Mesothelial cell of epicardium (in vitro differentiated cells): Measurements from ENCODE around the gene TK1. TPM values are rescaled to one million over a fixed set of nuclear protein-coding genes. Genes with fewer than 3 reads are reported as not detected.
A peak's percentile ranks its signal among the peaks of the same experiment; 100 is the strongest.

Experiments
- DNase-seq, 2 experiments: peaks; one replicate each; pipeline ENCODE4 v3.0.0; 2021; ENCODE audit warnings: low spot score in 2 of 2; ENCODE audit not compliant: unreplicated experiment in 2 of 2
- H3K27ac Mint-ChIP-seq: 2 replicates; pipeline ENCODE4 v1.8.0; 2021; ENCODE audit warnings: mixed read lengths
- H3K27me3 Mint-ChIP-seq: 2 replicates; pipeline ENCODE4 v1.8.0; 2021; ENCODE audit warnings: low read depth, mixed read lengths
- H3K36me3 Mint-ChIP-seq: 2 replicates; pipeline ENCODE4 v1.8.0; 2021; ENCODE audit warnings: mixed read lengths
- H3K4me1 Mint-ChIP-seq: 2 replicates; pipeline ENCODE4 v1.8.0; 2021; ENCODE audit warnings: mixed read lengths
- H3K4me3 Mint-ChIP-seq: 2 replicates; pipeline ENCODE4 v1.8.0; 2021; ENCODE audit warnings: mild to moderate bottlenecking, moderate library complexity, mixed read lengths
- H3K9me3 Mint-ChIP-seq: 2 replicates; pipeline ENCODE4 v1.8.0; 2021; ENCODE audit warnings: mixed read lengths
- total RNA-seq: library from RNA; stranded (reverse); gene quantifications from 3 replicates; pipeline ENCODE4 v1.2.1, GENCODE V29; 2021
- TF ChIP-seq, protein P1 (sequence below): fragments of 200-600 bp; sonication (generic); IDR thresholded peaks from one replicate; pipeline ENCODE4 v1.5.0; 2021; ENCODE audit warnings: antibody characterized with exemption; ENCODE audit not compliant: unreplicated experiment

The TK1 gene
- total RNA-seq, 1 donor from 2014 or later: 23.3 TPM

DNA sequence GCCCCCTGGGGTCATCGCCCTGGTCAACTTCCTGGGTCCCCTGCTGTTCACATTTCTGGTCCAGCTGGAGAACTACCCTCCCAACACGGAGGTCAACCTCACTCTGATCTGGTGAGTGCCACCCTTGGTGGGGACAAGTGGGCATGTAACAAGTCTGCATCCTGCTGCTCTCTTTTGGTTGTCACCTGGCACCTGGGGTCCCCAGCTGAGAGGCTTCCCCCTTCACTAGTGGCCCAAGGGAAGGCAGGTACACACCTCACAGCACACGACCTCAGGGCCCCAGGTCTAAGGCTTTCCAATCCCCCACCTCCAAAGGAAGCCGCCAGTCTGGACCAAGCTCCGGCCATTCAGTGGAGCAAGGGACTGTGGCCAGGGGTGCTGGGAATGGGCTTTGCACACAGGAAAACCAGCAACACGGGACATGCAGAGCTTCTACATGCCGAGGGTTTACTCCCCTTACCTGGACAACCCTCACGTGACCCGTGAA is 51.9 kb downstream of the TK1 start:
- no peaks in the 10 kb centered on the region for H3K9me3 Mint-ChIP-seq
- H3K4me1 Mint-ChIP-seq: peaks cover 10% of the 10 kb centered on the region
- peaks cover 7% of the 10 kb centered on the region for H3K27me3 Mint-ChIP-seq
- DNase-seq: no peak
- no peak overlapping the region for H3K27ac Mint-ChIP-seq
- TF ChIP-seq, protein P1, sequence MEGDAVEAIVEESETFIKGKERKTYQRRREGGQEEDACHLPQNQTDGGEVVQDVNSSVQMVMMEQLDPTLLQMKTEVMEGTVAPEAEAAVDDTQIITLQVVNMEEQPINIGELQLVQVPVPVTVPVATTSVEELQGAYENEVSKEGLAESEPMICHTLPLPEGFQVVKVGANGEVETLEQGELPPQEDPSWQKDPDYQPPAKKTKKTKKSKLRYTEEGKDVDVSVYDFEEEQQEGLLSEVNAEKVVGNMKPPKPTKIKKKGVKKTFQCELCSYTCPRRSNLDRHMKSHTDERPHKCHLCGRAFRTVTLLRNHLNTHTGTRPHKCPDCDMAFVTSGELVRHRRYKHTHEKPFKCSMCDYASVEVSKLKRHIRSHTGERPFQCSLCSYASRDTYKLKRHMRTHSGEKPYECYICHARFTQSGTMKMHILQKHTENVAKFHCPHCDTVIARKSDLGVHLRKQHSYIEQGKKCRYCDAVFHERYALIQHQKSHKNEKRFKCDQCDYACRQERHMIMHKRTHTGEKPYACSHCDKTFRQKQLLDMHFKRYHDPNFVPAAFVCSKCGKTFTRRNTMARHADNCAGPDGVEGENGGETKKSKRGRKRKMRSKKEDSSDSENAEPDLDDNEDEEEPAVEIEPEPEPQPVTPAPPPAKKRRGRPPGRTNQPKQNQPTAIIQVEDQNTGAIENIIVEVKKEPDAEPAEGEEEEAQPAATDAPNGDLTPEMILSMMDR: no peak
- H3K36me3 Mint-ChIP-seq: no peaks in the 10 kb centered on the region
- H3K4me3 Mint-ChIP-seq: no peak overlapping the region

DNA sequence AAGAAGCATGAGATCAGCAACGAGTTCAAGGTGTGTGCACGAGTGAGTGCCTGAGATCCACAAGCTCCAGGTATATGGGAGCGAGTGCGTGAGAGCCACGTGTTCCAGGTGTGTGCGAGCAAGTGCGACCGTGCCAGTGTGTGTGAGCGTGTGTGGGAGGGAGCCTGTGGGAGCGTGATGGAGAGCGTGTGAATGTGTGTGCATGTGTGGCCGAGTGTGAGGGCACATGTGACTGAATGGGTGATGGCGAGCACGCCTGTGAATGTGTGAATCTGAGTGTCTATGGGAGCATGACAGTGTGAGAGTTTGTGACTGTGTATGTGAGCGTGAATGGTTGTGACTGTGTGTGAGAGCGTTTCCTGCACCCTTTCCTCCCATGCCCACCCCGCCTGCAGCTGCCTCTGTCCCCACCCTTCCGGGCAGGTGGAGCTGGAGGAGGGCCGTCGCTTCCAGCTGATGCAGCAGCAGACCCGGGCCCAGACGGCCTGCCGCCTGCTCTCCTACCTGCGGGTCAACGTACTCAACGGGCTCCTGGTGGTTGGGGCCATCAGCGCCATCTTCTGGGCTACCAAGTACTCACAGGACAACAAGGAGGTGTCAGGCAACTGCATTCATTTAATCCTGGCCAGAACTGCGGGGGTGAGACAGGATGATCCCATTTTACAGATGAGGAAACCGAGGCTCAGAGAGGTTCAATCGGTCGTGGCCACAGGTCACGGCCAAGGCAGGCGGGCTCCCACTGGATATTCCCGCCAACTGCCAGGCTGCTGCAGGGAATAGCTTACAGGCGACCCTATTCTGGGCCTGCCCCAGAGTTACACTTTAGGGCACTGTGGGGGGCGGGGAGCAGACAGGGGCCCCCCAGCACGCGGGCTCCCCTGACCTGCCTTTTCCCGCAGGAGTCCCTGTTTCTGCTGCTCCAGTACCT is 52.6 kb downstream of the TK1 start:
- H3K9me3 Mint-ChIP-seq: no peaks in the 10 kb centered on the region
- DNase-seq: no peak
- peaks cover 9% of the 10 kb centered on the region for H3K4me1 Mint-ChIP-seq
- H3K4me3 Mint-ChIP-seq: no peak overlapping the region
- H3K27ac Mint-ChIP-seq: no peak overlapping the region
- no peaks in the 10 kb centered on the region for H3K36me3 Mint-ChIP-seq
- peaks cover 7% of the 10 kb centered on the region for H3K27me3 Mint-ChIP-seq
- TF ChIP-seq, protein P1: peak; percentile 21

DNA sequence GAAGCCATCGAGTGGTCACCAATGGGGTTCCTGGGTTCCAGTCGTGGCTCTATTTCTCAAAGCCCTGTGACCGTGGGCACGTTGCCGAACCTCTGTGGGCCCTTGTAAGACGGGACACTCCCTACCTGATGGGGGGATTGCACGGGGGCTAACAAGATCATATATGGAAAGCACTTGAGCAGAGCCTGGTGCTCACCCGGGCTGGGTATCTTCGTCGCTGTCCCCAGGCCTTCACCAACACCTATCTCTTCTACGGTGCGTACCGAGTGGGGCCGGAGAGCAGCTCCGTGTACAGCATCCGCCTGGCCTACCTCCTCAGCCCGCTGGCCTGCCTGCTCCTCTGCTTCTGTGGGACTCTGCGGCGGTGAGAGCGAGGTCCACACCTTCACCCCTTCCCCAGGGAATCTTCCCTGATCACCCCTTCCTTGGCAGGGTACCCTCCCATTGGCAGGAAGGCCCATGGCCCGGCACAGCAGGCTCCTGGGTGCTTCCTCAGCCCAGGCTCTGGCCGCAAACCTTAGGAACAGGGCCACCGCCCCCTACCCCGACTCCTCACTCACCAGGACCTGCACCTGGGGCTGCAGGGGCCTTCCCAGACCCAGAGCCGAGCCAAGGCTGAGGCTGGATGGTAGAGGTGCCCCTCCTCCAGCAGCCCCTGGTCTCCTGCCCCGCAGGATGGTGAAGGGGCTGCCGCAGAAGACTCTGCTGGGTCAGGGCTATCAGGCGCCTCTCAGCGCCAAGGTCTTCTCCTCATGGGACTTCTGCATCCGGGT is 53.5 kb downstream of the TK1 start:
- TF ChIP-seq, protein P1: no peak
- no peaks in the 10 kb centered on the region for H3K9me3 Mint-ChIP-seq
- no peak overlapping the region for H3K27ac Mint-ChIP-seq
- H3K36me3 Mint-ChIP-seq: no peaks in the 10 kb centered on the region
- no peak overlapping the region for H3K4me3 Mint-ChIP-seq
- no peak for DNase-seq
- peaks cover 13% of the 10 kb centered on the region for H3K4me1 Mint-ChIP-seq
- H3K27me3 Mint-ChIP-seq: peaks cover 7% of the 10 kb centered on the region

DNA sequence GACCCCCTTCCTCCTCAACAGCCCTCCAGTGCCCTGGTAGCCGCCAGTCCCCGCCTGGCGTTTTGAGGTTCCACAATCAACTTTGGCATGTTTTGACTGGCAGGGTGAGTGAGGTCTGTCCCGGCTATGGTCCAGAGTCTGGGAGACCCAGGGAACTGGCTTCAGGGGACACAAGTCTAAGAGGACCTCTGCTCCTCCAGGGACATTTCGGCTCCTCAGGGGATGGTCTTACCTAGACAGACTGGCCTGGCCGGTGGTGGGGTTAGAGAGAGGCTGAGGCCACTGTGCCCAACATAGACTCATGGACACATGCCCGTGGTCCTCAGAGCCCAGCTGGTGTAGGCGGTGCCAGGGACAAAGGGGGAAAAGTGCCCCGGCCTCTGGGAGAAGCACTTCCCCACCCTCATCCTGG is 54.1 kb downstream of the TK1 start:
- H3K27ac Mint-ChIP-seq: no peak overlapping the region
- no peak for DNase-seq
- H3K4me1 Mint-ChIP-seq: peaks cover 14% of the 10 kb centered on the region
- H3K36me3 Mint-ChIP-seq: no peaks in the 10 kb centered on the region
- TF ChIP-seq, protein P1: no peak
- H3K4me3 Mint-ChIP-seq: peak overlapping the region; percentile 56
- peaks cover 7% of the 10 kb centered on the region for H3K27me3 Mint-ChIP-seq
- H3K9me3 Mint-ChIP-seq: no peaks in the 10 kb centered on the region

DNA sequence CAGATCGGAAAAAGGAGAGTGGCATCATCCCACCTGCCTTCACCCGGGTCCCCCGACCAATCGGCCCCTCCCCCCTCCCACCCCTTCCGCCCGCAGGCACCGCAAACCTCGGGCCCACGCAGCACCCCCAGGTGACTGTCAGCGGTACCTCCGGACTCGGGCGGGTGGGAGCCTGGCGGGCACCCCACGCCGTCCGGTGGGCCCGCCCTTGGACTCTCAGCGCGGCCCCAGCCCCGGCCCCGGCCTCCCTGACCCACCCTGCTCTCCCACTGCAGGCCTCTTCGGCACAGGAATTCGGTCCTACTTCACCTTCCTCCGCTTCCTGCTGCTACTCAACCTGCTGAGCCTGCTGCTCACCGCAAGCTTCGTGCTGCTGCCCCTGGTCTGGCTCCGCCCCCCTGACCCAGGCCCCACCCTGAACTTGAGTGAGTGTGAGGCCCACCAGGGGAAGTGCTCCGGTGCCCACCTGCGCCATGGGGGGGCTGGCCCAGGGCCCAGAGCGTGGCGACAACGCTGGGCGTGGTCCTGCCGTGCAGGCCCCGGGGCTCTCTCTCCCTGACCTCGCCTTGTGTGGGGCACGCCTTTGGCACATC is 54.7 kb downstream of the TK1 start:
- Mint-ChIP-seq H3K36me3 (no peaks in the 10 kb centered on the region), H3K27me3 (peaks cover 7% of the 10 kb centered on the region), H3K27ac (no peak overlapping the region), H3K9me3 (no peaks in the 10 kb centered on the region), H3K4me1 (peaks cover 20% of the 10 kb centered on the region), H3K4me3 (peak overlapping the region; percentile 56)
- TF ChIP-seq, protein P1: no peak
- DNase-seq: no peak
